ENCODE data around the gene ALDH3A1. TPM values are rescaled to one million over a fixed set of nuclear protein-coding genes. Genes with fewer than 3 reads are reported as not detected.

ALDH3A1 gene
- total RNA-seq, 1 experiment from 2014 or later, result 0.35 TPM

- no peak for ATAC-seq
- Mint-ChIP-seq H3K9me3 (peaks cover 12% of the 10 kb centered on the region), H3K36me3 (no peaks in the 10 kb centered on the region), H3K27me3 (ENCODE audit: low read depth) (no peaks in the 10 kb centered on the region; the same call in none of the 2 replicates), H3K27ac (no peak overlapping the region), H3K4me3 (no peak overlapping the region), H3K4me1 (no peaks in the 10 kb centered on the region)
- ChIA-PET CTCF (interaction anchor here (0.9 to 2.8 kb wide), 6 partner anchors 9 to 140 kb away, joined by 3 to 21 read pairs (median 5); partner anchors contain the start of genes ALDH3A2 and ULK2), POLR2A (interaction anchor here (0.5 to 0.6 kb wide), 2 partner anchors 37 to 85 kb away, joined by 4 to 7 read pairs; no protein-coding TSS in a partner anchor)
- no peak for DNase-seq (ENCODE audit: low spot score)
- no peak for TF ChIP-seq ETV6 (CRISPR knock-in tag; IDR thresholded peaks at IDR 0.05)
- no peak for TF ChIP-seq CDX4 (CRISPR knock-in tag; IDR thresholded peaks at IDR 0.05; ENCODE audit: borderline replicate concordance)
- TF ChIP-seq SMAD3 (CRISPR knock-in tag; IDR thresholded peaks at IDR 0.05; ENCODE audit: borderline replicate concordance), result no peak
- no peak for TF ChIP-seq USF1 (CRISPR knock-in tag; IDR thresholded peaks at IDR 0.05)
- TF ChIP-seq HMGXB4 (CRISPR knock-in tag; IDR thresholded peaks at IDR 0.05), result no peak
- TF ChIP-seq AR (CRISPR knock-in tag; IDR thresholded peaks at IDR 0.05), result no peak
- TF ChIP-seq NR3C1 (CRISPR knock-in tag; conservative IDR thresholded peaks at IDR 0.05; ENCODE audit: low read depth), result no peak
- no peak for TF ChIP-seq CBFB (CRISPR knock-in tag; IDR thresholded peaks at IDR 0.05; ENCODE audit: low read depth)
- TF ChIP-seq ZNF512 (CRISPR knock-in tag; IDR thresholded peaks at IDR 0.05; ENCODE audit: borderline replicate concordance), result no peak
- no peak for TF ChIP-seq TEAD1 (CRISPR knock-in tag; IDR thresholded peaks at IDR 0.05)
- no peak for TF ChIP-seq ESRRA (CRISPR knock-in tag; IDR thresholded peaks at IDR 0.05; ENCODE audit: borderline replicate concordance)
- TF ChIP-seq JUN (CRISPR knock-in tag; IDR thresholded peaks at IDR 0.05), result no peak
- no peak for TF ChIP-seq AFF4 (CRISPR knock-in tag; IDR thresholded peaks at IDR 0.05; ENCODE audit: borderline replicate concordance)
- no peak for TF ChIP-seq NR1H2 (CRISPR knock-in tag; IDR thresholded peaks at IDR 0.05)
- no peak for TF ChIP-seq E2F4 (CRISPR knock-in tag; IDR thresholded peaks at IDR 0.05; ENCODE audit: borderline replicate concordance, low read depth)
- no peak for TF ChIP-seq ZMAT4 (CRISPR knock-in tag; IDR thresholded peaks at IDR 0.05)
- TF ChIP-seq GTF2I (CRISPR knock-in tag; conservative IDR thresholded peaks at IDR 0.05), result no peak
Measured at GRCh38 chr17:19727501-19728078, 20.5 kb downstream of the ALDH3A1 start.
